ENCODE measurements around the gene ADGRL2. TPM values are rescaled to one million over a fixed set of nuclear protein-coding genes. Genes with fewer than 3 reads are reported as not detected.
"Not testable (repeated sequence)": the region's sequence is repeated elsewhere in the genome, so short reads cannot be mapped to it uniquely, and the experiment has no call there.

Gene ADGRL2
- total RNA-seq, 1 donor from 2014 or later, result 25.1 TPM

- TF ChIP-seq CTCF (IDR thresholded peaks at IDR 0.05; ENCODE audit: insufficient read depth, low read length, poor library complexity, severe bottlenecking), result no peak
- H3K27me3 ChIP-seq (ENCODE audit: control insufficient read depth, insufficient read depth, low read length), result no peaks in the 10 kb centered on the region
- no peak overlapping the region for H3K4me3 ChIP-seq (ENCODE audit: low read depth, low read length)
- H3K36me3 ChIP-seq (ENCODE audit: control insufficient read depth, insufficient read depth, low read length), result no peaks in the 10 kb centered on the region
- DNase-seq (ENCODE audit: low read depth), result no peak
Observed at GRCh38 chr1:81850495-81850894, 49.8 kb downstream of the ADGRL2 start.

DNA sequence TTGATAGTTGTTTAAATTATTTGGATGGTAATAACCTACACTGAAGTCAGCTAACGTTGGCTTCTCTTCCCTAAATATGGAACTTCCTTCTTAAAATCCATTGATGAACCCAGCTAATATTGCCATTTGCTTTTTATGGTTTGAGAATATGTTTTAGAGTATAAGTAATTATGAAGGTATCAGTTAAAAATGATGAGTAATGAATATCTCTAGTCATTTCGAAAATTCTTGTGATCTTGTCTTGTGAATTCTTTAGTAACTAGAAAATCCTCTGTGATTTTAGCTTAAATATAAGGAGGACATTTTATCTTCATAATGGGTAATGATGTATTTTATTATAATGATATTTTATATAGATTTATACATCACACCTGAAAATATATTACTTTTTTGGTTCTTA, 50.5 kb downstream of the ADGRL2 start:
- Histone ChIP-seq H3K27me3 (ENCODE audit: control insufficient read depth, insufficient read depth, low read length) (no peaks in the 10 kb centered on the region), H3K4me3 (ENCODE audit: low read depth, low read length) (no peak overlapping the region), H3K36me3 (ENCODE audit: control insufficient read depth, insufficient read depth, low read length) (no peaks in the 10 kb centered on the region)
- no peak for DNase-seq (ENCODE audit: low read depth)
- TF ChIP-seq CTCF (IDR thresholded peaks at IDR 0.05; ENCODE audit: insufficient read depth, low read length, poor library complexity, severe bottlenecking), result no peak

GRCh38 chr1:81852961-81853360, 52.2 kb downstream of the ADGRL2 start:
- Histone ChIP-seq H3K36me3 (ENCODE audit: control insufficient read depth, insufficient read depth, low read length) (no peaks in the 10 kb centered on the region), H3K27me3 (ENCODE audit: control insufficient read depth, insufficient read depth, low read length) (no peaks in the 10 kb centered on the region), H3K4me3 (ENCODE audit: low read depth, low read length) (no peak overlapping the region)
- no peak for DNase-seq (ENCODE audit: low read depth)
- TF ChIP-seq CTCF (IDR thresholded peaks at IDR 0.05; ENCODE audit: insufficient read depth, low read length, poor library complexity, severe bottlenecking), result no peak

- TF ChIP-seq CTCF (IDR thresholded peaks at IDR 0.05; ENCODE audit: insufficient read depth, low read length, poor library complexity, severe bottlenecking), result no peak
- no peaks in the 10 kb centered on the region for H3K36me3 ChIP-seq (ENCODE audit: control insufficient read depth, insufficient read depth, low read length)
- no peak overlapping the region for H3K4me3 ChIP-seq (ENCODE audit: low read depth, low read length)
- DNase-seq (ENCODE audit: low read depth), result no peak
- H3K27me3 ChIP-seq (ENCODE audit: control insufficient read depth, insufficient read depth, low read length), result no peaks in the 10 kb centered on the region
Observed at GRCh38 chr1:81867235-81867634, 66.5 kb downstream of the ADGRL2 start.

GRCh38 chr1:81869307-81869706, 68.6 kb downstream of the ADGRL2 start:
- no peak for DNase-seq (ENCODE audit: low read depth)
- Histone ChIP-seq H3K36me3 (ENCODE audit: control insufficient read depth, insufficient read depth, low read length) (no peaks in the 10 kb centered on the region), H3K4me3 (ENCODE audit: low read depth, low read length) (no peak overlapping the region), H3K27me3 (ENCODE audit: control insufficient read depth, insufficient read depth, low read length) (no peaks in the 10 kb centered on the region)
- no peak for TF ChIP-seq CTCF (IDR thresholded peaks at IDR 0.05; ENCODE audit: insufficient read depth, low read length, poor library complexity, severe bottlenecking)

DNA sequence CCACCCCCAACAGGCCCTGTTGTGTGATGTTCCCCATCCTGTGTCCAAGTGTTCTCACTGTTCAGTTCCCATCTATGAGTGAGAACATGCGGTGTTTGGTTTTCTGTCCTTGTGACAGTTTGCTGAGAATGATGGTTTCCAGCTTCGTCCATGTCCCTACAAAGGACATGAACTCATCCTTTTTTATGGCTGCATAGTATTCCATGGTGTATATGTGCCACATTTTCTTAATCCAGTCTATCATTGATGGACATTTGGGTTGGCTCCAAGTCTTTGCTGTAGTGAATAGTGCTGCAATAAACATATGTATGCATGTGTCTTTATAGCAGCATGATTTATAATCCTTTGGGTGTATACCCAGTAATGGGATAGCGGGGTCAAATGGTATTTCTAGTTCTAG, 70.4 kb downstream of the ADGRL2 start:
- DNase-seq (ENCODE audit: low read depth); H3K36me3 ChIP-seq (ENCODE audit: control insufficient read depth, insufficient read depth, low read length); H3K27me3 ChIP-seq (ENCODE audit: control insufficient read depth, insufficient read depth, low read length); H3K4me3 ChIP-seq (ENCODE audit: low read depth, low read length): not testable (repeated sequence)
